H1 (cell line): ENCODE measurements around the gene DIP2B. TPM values are rescaled to one million over a fixed set of nuclear protein-coding genes. Genes with fewer than 3 reads are reported as not detected.

ENCODE experiments used
- CTCF ChIA-PET: fragments of 300-600 bp; sonication (Branson Sonifier 250); formaldehyde crosslinking; loops from one replicate; lab custom pipeline; 2021; ENCODE audit not compliant: partially characterized antibody; lab: Charles Lee
- POLR2A ChIA-PET: fragments of 300-600 bp; sonication (Branson Sonifier 250); formaldehyde crosslinking; loops from one replicate; lab custom pipeline; 2021; ENCODE audit warnings: inconsistent platforms; ENCODE audit not compliant: partially characterized antibody; lab: Charles Lee
- DNase-seq, 2 experiments: peaks; one replicate each; pipeline versions ENCODE4 v3.0.0 to v3.0.0-alpha.2; 2010 to 2022; ENCODE audit warnings: low spot score in 2 of 2, low read depth in 1 of 2, mixed read lengths in 1 of 2
- FAIRE-seq: peaks from 2 replicates; lab custom pipeline; 2011; peaks lifted over from hg19 to GRCh38; lab: Jason Lieb, UNC
- H2AFZ ChIP-seq: 2 replicates; pipeline ENCODE4 v1.8.1; 2012; ENCODE audit warnings: low read length, inconsistent platforms
- H2AK5ac ChIP-seq: 2 replicates; pipeline ENCODE4 v1.6.1; 2013; ENCODE audit warnings: low read depth, low read length
- H2BK120ac ChIP-seq: replicated peaks from 2 replicates; pipeline ENCODE3; 2013; ENCODE audit warnings: low read depth, low read length, inconsistent platforms
- H2BK12ac ChIP-seq: 2 replicates; pipeline ENCODE4 v1.6.1; 2013; ENCODE audit warnings: low read depth, low read length
- H2BK15ac ChIP-seq: 2 replicates; pipeline ENCODE4 v1.6.1; 2013; ENCODE audit warnings: low read length
- H2BK20ac ChIP-seq: 2 replicates; pipeline ENCODE4 v1.6.1; 2013; ENCODE audit warnings: low read length
- H2BK5ac ChIP-seq: 2 replicates; pipeline ENCODE4 v1.6.1; 2013; ENCODE audit warnings: low read depth, low read length
- H3K14ac ChIP-seq: 2 replicates; pipeline ENCODE4 v1.6.1; 2013; ENCODE audit warnings: inconsistent platforms; ENCODE audit not compliant: insufficient read length
- H3K18ac ChIP-seq: 2 replicates; pipeline ENCODE4 v1.6.1; 2013; ENCODE audit warnings: low read length; ENCODE audit errors: extremely low read depth
- H3K23ac ChIP-seq: 2 replicates; pipeline ENCODE4 v1.6.1; 2013; ENCODE audit warnings: inconsistent platforms; ENCODE audit not compliant: insufficient read length
- H3K23me2 ChIP-seq: 2 replicates; pipeline ENCODE4 v1.6.1; 2013; ENCODE audit warnings: low read depth, low read length
- H3K27ac ChIP-seq: 2 replicates; pipeline ENCODE4 v1.6.1; 2011; ENCODE audit warnings: low read depth, low read length, inconsistent platforms
- H3K27me3 ChIP-seq, 4 experiments: replicated peaks in 1 of 4; 1 replicate in 1 of 4; 2 replicates in 3 of 4; pipeline versions ENCODE4 v1.6.1 to v1.8.1; 2011 to 2013; ENCODE audit warnings: low read length in 3 of 4, mild to moderate bottlenecking in 3 of 4, inconsistent platforms in 2 of 4, mixed read lengths in 2 of 4, moderate library complexity in 1 of 4; ENCODE audit not compliant: control insufficient read depth in 3 of 4, insufficient read depth in 3 of 4; ENCODE audit errors: extremely low read depth in 1 of 4
- H3K36me3 ChIP-seq, 4 experiments: 2 replicates each; pipeline versions ENCODE4 v1.6.1 to v1.8.1; 2011 to 2013; ENCODE audit warnings: mild to moderate bottlenecking in 4 of 4, low read length in 3 of 4, moderate library complexity in 2 of 4, control low read depth in 1 of 4, inconsistent platforms in 1 of 4; ENCODE audit not compliant: insufficient read depth in 4 of 4, control insufficient read depth in 2 of 4
- H3K4ac ChIP-seq: replicated peaks from 2 replicates; pipeline ENCODE3; 2013; ENCODE audit warnings: low read length, low read depth, mixed read lengths, inconsistent platforms; ENCODE audit not compliant: insufficient read length
- H3K4me1 ChIP-seq, 4 experiments: replicated peaks in 1 of 4; 1 replicate in 1 of 4; 2 replicates in 3 of 4; pipeline versions ENCODE4 v1.6.1 to v1.8.1; 2011 to 2013; ENCODE audit warnings: low read length in 3 of 4, inconsistent platforms in 2 of 4, mixed read lengths in 1 of 4; ENCODE audit not compliant: insufficient read depth in 4 of 4, control insufficient read depth in 3 of 4
- H3K4me2 ChIP-seq, 2 experiments: 2 replicates each; pipeline versions ENCODE4 v1.6.1 to v1.8.1; 2011 to 2013; ENCODE audit warnings: low read depth in 2 of 2, low read length in 2 of 2, control low read depth in 1 of 2, inconsistent platforms in 1 of 2, mild to moderate bottlenecking in 1 of 2; ENCODE audit not compliant: insufficient read depth in 1 of 2
- H3K4me3 ChIP-seq, 4 experiments: fragments of 200-600, 300-600 bp in 1 of 4; sonication (generic), shearing (Covaris generic), sonication (Bioruptor Twin) in 1 of 4; 2 replicates each; pipeline versions ENCODE4 v1.5.1 to v1.8.1; 2011 to 2016; ENCODE audit warnings: low read length in 4 of 4, low read depth in 3 of 4, control low read depth in 2 of 4, inconsistent platforms in 2 of 4, mild to moderate bottlenecking in 2 of 4, mixed read lengths in 1 of 4, moderate library complexity in 1 of 4; ENCODE audit not compliant: insufficient read depth in 2 of 4; ENCODE audit errors: extremely low read depth in 1 of 4
- H3K56ac ChIP-seq: replicated peaks from 2 replicates; pipeline ENCODE3; 2013; ENCODE audit warnings: low read depth, mild to moderate bottlenecking, mixed read lengths, low read length, inconsistent platforms; ENCODE audit not compliant: insufficient read length
- H3K79me1 ChIP-seq: 2 replicates; pipeline ENCODE4 v1.6.1; 2013; ENCODE audit warnings: low read depth, low read length, control low read depth
- H3K79me2 ChIP-seq, 2 experiments: 2 replicates each; pipeline versions ENCODE4 v1.6.1 to v1.8.1; 2012 to 2013; ENCODE audit warnings: low read length in 2 of 2, mild to moderate bottlenecking in 2 of 2, inconsistent platforms in 1 of 2; ENCODE audit not compliant: insufficient read depth in 2 of 2, control insufficient read depth in 1 of 2
- H3K9ac ChIP-seq, 4 experiments: replicated peaks in 1 of 4; 1 replicate in 1 of 4; 2 replicates in 3 of 4; pipeline versions ENCODE4 v1.6.1 to v1.8.1; 2011 to 2013; ENCODE audit warnings: low read depth in 3 of 4, low read length in 3 of 4, control low read depth in 2 of 4, mild to moderate bottlenecking in 2 of 4, moderate library complexity in 2 of 4, inconsistent platforms in 1 of 4; ENCODE audit errors: extremely low read depth in 1 of 4
- H3K9me3 ChIP-seq, 2 experiments: 2 replicates each; pipeline versions ENCODE4 v1.6.1 to v1.8.1; 2012 to 2013; ENCODE audit warnings: mild to moderate bottlenecking in 2 of 2, moderate library complexity in 2 of 2, control low read depth in 1 of 2, inconsistent platforms in 1 of 2, low read depth in 1 of 2, low read length in 1 of 2, mixed read lengths in 1 of 2; ENCODE audit not compliant: insufficient read depth in 2 of 2
- H4K20me1 ChIP-seq, 2 experiments: replicated peaks in 1 of 2; 2 replicates each; pipeline versions ENCODE3 to v1.8.1; 2011 to 2013; ENCODE audit warnings: inconsistent platforms in 2 of 2, low read length in 2 of 2, mild to moderate bottlenecking in 1 of 2; ENCODE audit not compliant: insufficient read depth in 2 of 2, control insufficient read depth in 1 of 2
- H4K5ac ChIP-seq: 2 replicates; pipeline ENCODE4 v1.6.1; 2013; ENCODE audit warnings: low read length, low read depth, mixed read lengths, inconsistent platforms; ENCODE audit not compliant: insufficient read length
- H4K8ac ChIP-seq: 2 replicates; pipeline ENCODE4 v1.8.0; 2013; ENCODE audit warnings: mild to moderate bottlenecking, moderate library complexity, low read length, inconsistent platforms; ENCODE audit not compliant: insufficient read depth; ENCODE audit errors: extremely low read depth
- H4K91ac ChIP-seq: replicated peaks from 2 replicates; pipeline ENCODE3; 2013; ENCODE audit warnings: low read length, mixed read lengths, inconsistent platforms; ENCODE audit not compliant: insufficient read length
- CTCF ChIP-seq, 3 experiments: IDR thresholded peaks; 1 replicate in 2 of 3; 2 replicates in 1 of 3; pipeline versions ENCODE4 v1.5.1 to v1.6.1; 2011; ENCODE audit warnings: low read length in 3 of 3, mild to moderate bottlenecking in 3 of 3, inconsistent platforms in 2 of 3, low read depth in 1 of 3, moderate library complexity in 1 of 3; ENCODE audit not compliant: insufficient read depth in 1 of 3; ENCODE audit errors: control extremely low read depth in 1 of 3
- E2F6 ChIP-seq: IDR thresholded peaks from 2 replicates; pipeline ENCODE4 v1.6.1; 2012; ENCODE audit warnings: inconsistent platforms
- HDAC2 ChIP-seq, 2 experiments: fragments of 300-600 bp in 1 of 2; sonication (generic) in 1 of 2; IDR thresholded peaks; 2 replicates each; pipeline ENCODE4 v1.6.1; 2011 to 2012; ENCODE audit warnings: low read depth in 2 of 2, low read length in 2 of 2, mild to moderate bottlenecking in 2 of 2, moderate library complexity in 2 of 2, borderline replicate concordance in 1 of 2, inconsistent platforms in 1 of 2
- JUND ChIP-seq: IDR thresholded peaks from 2 replicates; pipeline ENCODE4 v1.6.1; 2011; ENCODE audit warnings: mild to moderate bottlenecking, improper control_type of control experiment, low read length
- MAFK ChIP-seq: IDR thresholded peaks from 2 replicates; pipeline ENCODE4 v1.6.1; 2012; ENCODE audit warnings: low read depth, mild to moderate bottlenecking, improper control_type of control experiment, low read length
- POLR2A ChIP-seq, 2 experiments: IDR thresholded peaks; 1 replicate in 1 of 2; 2 replicates in 1 of 2; pipeline ENCODE4 v1.6.1; 2011; ENCODE audit warnings: low read depth in 2 of 2, low read length in 2 of 2, mild to moderate bottlenecking in 2 of 2; ENCODE audit errors: control extremely low read depth in 1 of 2
- POU5F1 ChIP-seq: IDR thresholded peaks from 2 replicates; pipeline ENCODE4 v1.6.1; 2011; ENCODE audit warnings: low read depth, mild to moderate bottlenecking, low read length, moderate library complexity
- SAP30 ChIP-seq: fragments of 300-600 bp; sonication (generic); IDR thresholded peaks from 2 replicates; pipeline ENCODE4 v1.7.1; 2012; ENCODE audit warnings: low read length, moderate library complexity, mild to moderate bottlenecking, inconsistent platforms; ENCODE audit not compliant: insufficient read depth, insufficient replicate concordance
- SIX5 ChIP-seq: IDR thresholded peaks from 2 replicates; pipeline ENCODE4 v1.6.1; 2011; ENCODE audit warnings: mild to moderate bottlenecking, low read depth, low read length
- SP4 ChIP-seq: IDR thresholded peaks from 2 replicates; pipeline ENCODE4 v1.6.1; 2012; ENCODE audit warnings: low read length, inconsistent platforms
- YY1 ChIP-seq: IDR thresholded peaks from 2 replicates; pipeline ENCODE4 v1.6.1; 2011; ENCODE audit warnings: low read depth, mild to moderate bottlenecking, low read length
- WGBS, 2 experiments: shearing (Covaris generic) in 1 of 2; methylation state at CpG; one replicate each; pipeline versions ENCODE4 v1.1.6 to v1.1.7; 2013 to 2015; ENCODE audit warnings: low lambda C conversion rate in 2 of 2, mixed read lengths in 2 of 2, inconsistent platforms in 1 of 2, low coverage in 1 of 2, missing lambda C conversion rate in 1 of 2; ENCODE audit not compliant: insufficient replicate concordance in 2 of 2, insufficient coverage in 1 of 2, insufficient read length in 1 of 2; ENCODE audit errors: extremely low coverage in 1 of 2, missing lambda C conversion rate in 1 of 2; 5-methylcytosine and 5-hydroxymethylcytosine counted together
- polyA plus RNA-seq, 7 experiments: library from polyadenylated mRNA; depleted of rRNA in 3 of 7; stranded (reverse) in 5 of 7; unstranded in 2 of 7; fragments of >200 nt in 5 of 7; fragments of 200-250 nt in 2 of 7; gene quantifications; 1 replicate in 5 of 7; 2 replicates in 1 of 7; 4 replicates in 1 of 7; pipeline versions ENCODE4 v1.2.1 to v1.2.3, GENCODE V29; 2011 to 2013; ENCODE audit warnings: missing spikeins in 2 of 7, mixed read lengths in 2 of 7
- total RNA-seq: library from RNA; stranded (reverse); fragmentation: NEBNext Ultra II Directional; extraction: Animal tissue kit (Norgen Biotek cat#: 25700); gene quantifications from 2 replicates; pipeline ENCODE4 v1.2.1, GENCODE V29; 2021

DIP2B gene
- total and polyA plus RNA-seq, 2 of the 8 experiments (the other 6 are each of a cell fraction or from before 2014, with no cell fraction given), result 11.1 to 29.6 TPM

DNA sequence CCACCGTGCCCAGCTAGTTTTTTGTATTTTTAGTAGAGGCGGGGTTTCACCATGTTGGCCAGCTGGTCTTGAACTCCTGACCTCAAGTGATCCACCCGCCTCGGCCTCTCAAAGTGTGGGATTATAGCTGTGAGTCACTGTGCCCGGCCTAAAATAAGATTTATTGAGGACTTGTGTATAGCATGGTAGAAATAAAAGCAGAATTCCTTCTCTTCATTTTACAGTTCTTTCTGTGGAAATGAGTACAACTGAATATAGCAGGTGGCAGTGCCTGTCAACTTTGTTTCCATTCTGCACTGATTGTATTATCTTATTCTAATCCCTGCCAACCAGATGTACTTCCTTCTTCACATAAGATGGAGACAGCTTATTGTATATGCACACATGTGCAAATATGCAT lies 41.0 kb downstream of the DIP2B start:
- Histone ChIP-seq H2BK120ac (no peak overlapping the region), H2BK20ac (no peak overlapping the region), H3K4me1 (peaks cover 0 to 3% (median 0%) of the 10 kb centered on the region in 4 experiments; a peak in 1 of 7 replicates), H3K9me3 (no peaks in the 10 kb centered on the region), H3K9ac (no peak overlapping the region), H3K36me3 (no peaks in the 10 kb centered on the region), H4K8ac (no peak overlapping the region), H2AK5ac (no peak overlapping the region), H3K79me1 (no peaks in the 10 kb centered on the region), H3K27ac (no peak overlapping the region), H3K56ac (no peak overlapping the region), H4K20me1 (no peaks in the 10 kb centered on the region), H3K4ac (no peak overlapping the region), H2BK15ac (no peak overlapping the region), H3K79me2 (peaks cover 0 to 61% of the 10 kb centered on the region in 2 experiments; a peak in 2 of 4 replicates), H3K23me2 (no peaks in the 10 kb centered on the region), H3K18ac (no peak overlapping the region), H4K5ac (no peak overlapping the region), H3K4me3 (no peak overlapping the region), H2AFZ (no peak overlapping the region), H3K27me3 (no peaks in the 10 kb centered on the region), H3K23ac (no peak overlapping the region), H3K4me2 (no peak overlapping the region), H3K14ac (no peak overlapping the region), H4K91ac (no peak overlapping the region), H2BK12ac (no peak overlapping the region), H2BK5ac (no peak overlapping the region)
- DNase-seq (no peak), FAIRE-seq (no peak)
- WGBS, 2 experiments, result 92% methylated on average over 5 of the region's 5 CpGs; no CpG with 5 or more reads in 1 of the 2 experiments
- CTCF ChIA-PET, result interaction anchor here (0.7 kb wide), 1 partner anchor 9 kb away, joined by 3 read pairs; no protein-coding TSS in a partner anchor
- POLR2A ChIA-PET, result interaction anchor here (1.2 kb wide), 1 partner anchor 18 kb away, joined by 6 read pairs; no protein-coding TSS in a partner anchor
- no peak for TF ChIP-seq JUND
- no peak for TF ChIP-seq MAFK
- TF ChIP-seq YY1, result no peak
- no peak for TF ChIP-seq SAP30
- TF ChIP-seq POLR2A (IDR thresholded peaks at IDR 0.05; ENCODE audit: control extremely low read depth in 1 of 2, low read depth in 2 of 2, low read length in 2 of 2), result no peak
- TF ChIP-seq SIX5, result no peak
- no peak for TF ChIP-seq E2F6
- TF ChIP-seq CTCF (IDR thresholded peaks at IDR 0.05; ENCODE audit: control extremely low read depth in 1 of 3, insufficient read depth in 1 of 3, low read depth in 1 of 3, low read length in 3 of 3), result no peak
- no peak for TF ChIP-seq POU5F1
- no peak for TF ChIP-seq HDAC2 (IDR thresholded peaks at IDR 0.05; ENCODE audit: borderline replicate concordance in 1 of 2, low read depth in 2 of 2, low read length in 2 of 2)
- no peak for TF ChIP-seq SP4
